Measurements from ENCODE around the gene MMP14. TPM values are rescaled to one million over a fixed set of nuclear protein-coding genes. Genes with fewer than 3 reads are reported as not detected.

MMP14 gene
- total RNA-seq, 1 experiment from 2014 or later = 94.4 TPM

DNA sequence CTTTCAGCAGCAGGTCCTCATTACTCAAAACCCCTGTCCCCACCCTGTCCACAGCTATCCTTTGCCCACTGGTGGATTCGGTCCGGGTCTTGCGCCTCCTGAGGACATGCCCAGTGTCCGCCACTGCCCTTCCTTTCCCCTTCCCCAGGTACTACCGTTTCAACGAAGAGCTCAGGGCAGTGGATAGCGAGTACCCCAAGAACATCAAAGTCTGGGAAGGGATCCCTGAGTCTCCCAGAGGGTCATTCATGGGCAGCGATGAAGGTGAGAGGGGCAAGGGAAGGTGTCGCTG, 8.7 kb downstream of the MMP14 start (continued):
- TF ChIP-seq ZNF532 (CRISPR knock-in tag; IDR thresholded peaks at IDR 0.05; ENCODE audit: borderline replicate concordance) = no peak
- TF ChIP-seq ETV6 (CRISPR knock-in tag; IDR thresholded peaks at IDR 0.05) = no peak
- TF ChIP-seq USF2 (CRISPR knock-in tag; IDR thresholded peaks at IDR 0.05) = no peak
- TF ChIP-seq, protein P1, sequence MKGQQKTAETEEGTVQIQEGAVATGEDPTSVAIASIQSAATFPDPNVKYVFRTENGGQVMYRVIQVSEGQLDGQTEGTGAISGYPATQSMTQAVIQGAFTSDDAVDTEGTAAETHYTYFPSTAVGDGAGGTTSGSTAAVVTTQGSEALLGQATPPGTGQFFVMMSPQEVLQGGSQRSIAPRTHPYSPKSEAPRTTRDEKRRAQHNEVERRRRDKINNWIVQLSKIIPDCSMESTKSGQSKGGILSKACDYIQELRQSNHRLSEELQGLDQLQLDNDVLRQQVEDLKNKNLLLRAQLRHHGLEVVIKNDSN (CRISPR knock-in tag; IDR thresholded peaks at IDR 0.05) = no peak
- no peak for TF ChIP-seq SMAD4 (CRISPR knock-in tag; IDR thresholded peaks at IDR 0.05)
- no peak for TF ChIP-seq ZNF671 (CRISPR knock-in tag; IDR thresholded peaks at IDR 0.05)

GRCh38 chr14:22845821-22846625, 9.6 kb downstream of the MMP14 start:
- H3K36me3 Mint-ChIP-seq = peaks cover 44% of the 10 kb centered on the region
- ChIA-PET POLR2A (no interaction called here), CTCF (interaction anchor here (10.1 kb wide), 1 partner anchor 24 kb away, joined by 280 read pairs; no protein-coding TSS in a partner anchor)
- H3K4me3 Mint-ChIP-seq = no peak overlapping the region
- TF ChIP-seq TEAD4 (CRISPR knock-in tag; IDR thresholded peaks at IDR 0.05) (no peak), ZBTB21 (CRISPR knock-in tag; IDR thresholded peaks at IDR 0.05; ENCODE audit: borderline replicate concordance) (no peak)
- TF ChIP-seq, protein P2, sequence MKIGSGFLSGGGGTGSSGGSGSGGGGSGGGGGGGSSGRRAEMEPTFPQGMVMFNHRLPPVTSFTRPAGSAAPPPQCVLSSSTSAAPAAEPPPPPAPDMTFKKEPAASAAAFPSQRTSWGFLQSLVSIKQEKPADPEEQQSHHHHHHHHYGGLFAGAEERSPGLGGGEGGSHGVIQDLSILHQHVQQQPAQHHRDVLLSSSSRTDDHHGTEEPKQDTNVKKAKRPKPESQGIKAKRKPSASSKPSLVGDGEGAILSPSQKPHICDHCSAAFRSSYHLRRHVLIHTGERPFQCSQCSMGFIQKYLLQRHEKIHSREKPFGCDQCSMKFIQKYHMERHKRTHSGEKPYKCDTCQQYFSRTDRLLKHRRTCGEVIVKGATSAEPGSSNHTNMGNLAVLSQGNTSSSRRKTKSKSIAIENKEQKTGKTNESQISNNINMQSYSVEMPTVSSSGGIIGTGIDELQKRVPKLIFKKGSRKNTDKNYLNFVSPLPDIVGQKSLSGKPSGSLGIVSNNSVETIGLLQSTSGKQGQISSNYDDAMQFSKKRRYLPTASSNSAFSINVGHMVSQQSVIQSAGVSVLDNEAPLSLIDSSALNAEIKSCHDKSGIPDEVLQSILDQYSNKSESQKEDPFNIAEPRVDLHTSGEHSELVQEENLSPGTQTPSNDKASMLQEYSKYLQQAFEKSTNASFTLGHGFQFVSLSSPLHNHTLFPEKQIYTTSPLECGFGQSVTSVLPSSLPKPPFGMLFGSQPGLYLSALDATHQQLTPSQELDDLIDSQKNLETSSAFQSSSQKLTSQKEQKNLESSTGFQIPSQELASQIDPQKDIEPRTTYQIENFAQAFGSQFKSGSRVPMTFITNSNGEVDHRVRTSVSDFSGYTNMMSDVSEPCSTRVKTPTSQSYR (CRISPR knock-in tag; IDR thresholded peaks at IDR 0.05) = no peak
- no peak for DNase-seq (ENCODE audit: low spot score)
- no peak overlapping the region for H3K27ac Mint-ChIP-seq
- no peaks in the 10 kb centered on the region for H3K27me3 Mint-ChIP-seq (ENCODE audit: low read depth)
- no peaks in the 10 kb centered on the region for H3K9me3 Mint-ChIP-seq
- no peak for ATAC-seq
- H3K4me1 Mint-ChIP-seq = peaks cover 24% of the 10 kb centered on the region

DNA sequence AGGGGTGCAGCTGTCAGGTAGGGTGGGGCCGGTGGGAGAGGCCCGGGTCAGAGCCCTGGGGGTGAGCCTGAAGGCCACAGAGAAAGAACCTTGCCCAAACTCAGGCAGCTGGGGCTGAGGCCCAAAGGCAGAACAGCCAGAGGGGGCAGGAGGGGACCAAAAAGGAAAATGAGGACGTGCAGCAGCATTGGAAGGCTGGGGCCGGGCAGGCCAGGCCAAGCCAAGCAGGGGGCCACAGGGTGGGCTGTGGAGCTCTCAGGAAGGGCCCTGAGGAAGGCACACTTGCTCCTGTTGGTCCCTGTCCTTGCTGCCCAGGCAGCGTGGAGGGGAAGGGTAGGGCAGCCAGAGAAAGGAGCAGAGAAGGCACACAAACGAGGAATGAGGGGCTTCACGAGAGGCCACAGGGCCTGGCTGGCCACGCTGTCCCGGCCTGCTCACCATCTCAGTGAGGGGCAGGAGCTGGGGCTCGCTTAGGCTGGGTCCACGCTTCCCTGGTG, 10.5 kb downstream of the MMP14 start:
- DNase-seq (ENCODE audit: low spot score) (no peak), ATAC-seq (no peak)
- Mint-ChIP-seq H3K27ac (no peak overlapping the region), H3K9me3 (no peaks in the 10 kb centered on the region), H3K36me3 (peaks cover 39% of the 10 kb centered on the region), H3K4me3 (no peak overlapping the region), H3K27me3 (ENCODE audit: low read depth) (no peaks in the 10 kb centered on the region), H3K4me1 (peaks cover 24% of the 10 kb centered on the region)
- CTCF ChIA-PET = interaction anchor here (1.3 to 10.1 kb wide), 4 partner anchors 11 to 276 kb away, joined by 6 to 280 read pairs (median 74); partner anchors contain the start of gene MMP14
- POLR2A ChIA-PET = interaction anchor here (2.4 kb wide), 1 partner anchor 24 kb away, joined by 9 read pairs; no protein-coding TSS in a partner anchor
- TF ChIP-seq EMX1 (CRISPR knock-in tag; IDR thresholded peaks at IDR 0.05) (no peak), NR2C2 (CRISPR knock-in tag; IDR thresholded peaks at IDR 0.05) (no peak)
- TF ChIP-seq, protein P3, sequence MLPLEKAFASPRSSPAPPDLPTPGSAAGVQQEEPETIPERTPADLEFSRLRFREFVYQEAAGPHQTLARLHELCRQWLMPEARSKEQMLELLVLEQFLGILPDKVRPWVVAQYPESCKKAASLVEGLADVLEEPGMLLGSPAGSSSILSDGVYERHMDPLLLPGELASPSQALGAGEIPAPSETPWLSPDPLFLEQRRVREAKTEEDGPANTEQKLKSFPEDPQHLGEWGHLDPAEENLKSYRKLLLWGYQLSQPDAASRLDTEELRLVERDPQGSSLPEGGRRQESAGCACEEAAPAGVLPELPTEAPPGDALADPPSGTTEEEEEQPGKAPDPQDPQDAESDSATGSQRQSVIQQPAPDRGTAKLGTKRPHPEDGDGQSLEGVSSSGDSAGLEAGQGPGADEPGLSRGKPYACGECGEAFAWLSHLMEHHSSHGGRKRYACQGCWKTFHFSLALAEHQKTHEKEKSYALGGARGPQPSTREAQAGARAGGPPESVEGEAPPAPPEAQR (CRISPR knock-in tag; IDR thresholded peaks at IDR 0.05) = no peak

All from WTC11 (cell line).